Astrocyte (in vitro differentiated cells and primary cell): ENCODE data around the gene FNDC3A.

Experiments
- CTCF ChIP-seq: IDR thresholded peaks from 2 replicates; pipeline ENCODE4 v1.5.1; 2011; ENCODE audit warnings: low read depth, mild to moderate bottlenecking, inconsistent platforms, low read length, moderate library complexity; ENCODE audit not compliant: insufficient read depth
- EZH2 ChIP-seq: IDR thresholded peaks from 2 replicates; pipeline ENCODE4 v1.6.1; 2012; ENCODE audit warnings: mild to moderate bottlenecking, low read length, inconsistent platforms; ENCODE audit not compliant: insufficient read depth

GRCh38 chr13:49112782-49113525 is 137.2 kb downstream of the FNDC3A start:
- no peak for TF ChIP-seq EZH2
- TF ChIP-seq CTCF = no peak
